Cardiac muscle cell (in vitro differentiated cells and primary cell): ENCODE measurements around the gene TNFSF15. TPM values are rescaled to one million over a fixed set of nuclear protein-coding genes. Genes with fewer than 3 reads are reported as not detected.

Source experiments
- DNase-seq, 2 donors: peaks; one replicate each; pipeline versions ENCODE4 v3.0.0 to v3.0.0-alpha.2; 2010 to 2017; ENCODE audit warnings: low read depth in 1 of 2, low spot score in 1 of 2
- H3K27ac ChIP-seq: fragments of 200-600 bp; sonication (generic); 2 replicates; pipeline ENCODE4 v1.5.1; 2016
- H3K27me3 ChIP-seq: fragments of 200-600 bp; sonication (generic); 2 replicates; pipeline ENCODE4 v1.6.0; 2016; ENCODE audit warnings: control low read depth
- H3K36me3 ChIP-seq: fragments of 200-600 bp; sonication (generic); 2 replicates; pipeline ENCODE4 v1.5.1; 2016; ENCODE audit warnings: control low read depth
- H3K4me1 ChIP-seq: fragments of 200-600 bp; sonication (generic); 2 replicates; pipeline ENCODE4 v1.8.1; 2017; ENCODE audit warnings: low read depth, mild to moderate bottlenecking, mixed run types
- H3K4me3 ChIP-seq: fragments of 200-600 bp; sonication (generic); 2 replicates; pipeline ENCODE4 v1.5.1; 2016; ENCODE audit warnings: mild to moderate bottlenecking
- H3K9me3 ChIP-seq: fragments of 200-600 bp; sonication (generic); 2 replicates; pipeline ENCODE4 v1.5.1; 2017; ENCODE audit warnings: low read depth, mild to moderate bottlenecking, control low read depth
- polyA plus RNA-seq: library from polyadenylated mRNA; unstranded; fragments of >200 nt; fragmentation: Nextera tagmentation; extraction: Ambion mirVana; gene quantifications from 2 replicates; pipeline ENCODE4 v1.2.1, GENCODE V29; 2016
- total RNA-seq: library from RNA; depleted of rRNA; stranded (reverse); fragments of >200 nt; gene quantifications from 2 replicates; pipeline ENCODE4 v1.2.3, GENCODE V29; 2016
- TF ChIP-seq, protein P1 (sequence below): IDR thresholded peaks from 2 replicates; pipeline ENCODE4 v1.5.1; 2012; ENCODE audit warnings: low read depth, mild to moderate bottlenecking, low read length

TNFSF15 gene
- total and polyA plus RNA-seq, 2 experiments from 2014 or later: not detected

DNA sequence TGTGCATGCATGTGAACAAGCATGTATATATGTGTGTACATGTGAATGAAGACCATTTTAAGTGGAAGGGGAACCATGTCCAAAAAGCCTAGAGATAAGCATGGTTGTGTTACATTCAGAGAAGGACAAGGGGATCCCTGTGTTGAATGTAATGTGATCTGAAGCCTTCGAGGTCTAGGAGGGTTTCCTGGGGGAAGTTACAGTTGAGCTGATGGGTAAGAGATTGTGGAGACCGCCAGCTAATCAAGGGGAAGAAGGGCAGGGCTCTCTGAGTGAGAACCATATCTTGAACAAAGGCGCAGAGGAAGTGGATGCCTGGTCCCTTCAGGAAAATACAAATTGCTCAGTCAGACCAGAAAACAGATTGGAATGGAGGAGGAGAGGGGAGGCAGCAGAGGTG, 45.5 kb upstream of the TNFSF15 start:
- no peak for DNase-seq
- H3K27me3 ChIP-seq: peaks cover 17% of the 10 kb centered on the region
- H3K9me3 ChIP-seq: no peaks in the 10 kb centered on the region
- H3K27ac ChIP-seq: no peak overlapping the region
- no peaks in the 10 kb centered on the region for H3K36me3 ChIP-seq
- no peak overlapping the region for H3K4me3 ChIP-seq
- no peaks in the 10 kb centered on the region for H3K4me1 ChIP-seq
- TF ChIP-seq, protein P1, sequence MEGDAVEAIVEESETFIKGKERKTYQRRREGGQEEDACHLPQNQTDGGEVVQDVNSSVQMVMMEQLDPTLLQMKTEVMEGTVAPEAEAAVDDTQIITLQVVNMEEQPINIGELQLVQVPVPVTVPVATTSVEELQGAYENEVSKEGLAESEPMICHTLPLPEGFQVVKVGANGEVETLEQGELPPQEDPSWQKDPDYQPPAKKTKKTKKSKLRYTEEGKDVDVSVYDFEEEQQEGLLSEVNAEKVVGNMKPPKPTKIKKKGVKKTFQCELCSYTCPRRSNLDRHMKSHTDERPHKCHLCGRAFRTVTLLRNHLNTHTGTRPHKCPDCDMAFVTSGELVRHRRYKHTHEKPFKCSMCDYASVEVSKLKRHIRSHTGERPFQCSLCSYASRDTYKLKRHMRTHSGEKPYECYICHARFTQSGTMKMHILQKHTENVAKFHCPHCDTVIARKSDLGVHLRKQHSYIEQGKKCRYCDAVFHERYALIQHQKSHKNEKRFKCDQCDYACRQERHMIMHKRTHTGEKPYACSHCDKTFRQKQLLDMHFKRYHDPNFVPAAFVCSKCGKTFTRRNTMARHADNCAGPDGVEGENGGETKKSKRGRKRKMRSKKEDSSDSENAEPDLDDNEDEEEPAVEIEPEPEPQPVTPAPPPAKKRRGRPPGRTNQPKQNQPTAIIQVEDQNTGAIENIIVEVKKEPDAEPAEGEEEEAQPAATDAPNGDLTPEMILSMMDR: no peak

- no peak overlapping the region for H3K27ac ChIP-seq
These were observed 45.0 kb upstream of the TNFSF15 start for GRCh38 chr9:114850871-114851270.

DNA sequence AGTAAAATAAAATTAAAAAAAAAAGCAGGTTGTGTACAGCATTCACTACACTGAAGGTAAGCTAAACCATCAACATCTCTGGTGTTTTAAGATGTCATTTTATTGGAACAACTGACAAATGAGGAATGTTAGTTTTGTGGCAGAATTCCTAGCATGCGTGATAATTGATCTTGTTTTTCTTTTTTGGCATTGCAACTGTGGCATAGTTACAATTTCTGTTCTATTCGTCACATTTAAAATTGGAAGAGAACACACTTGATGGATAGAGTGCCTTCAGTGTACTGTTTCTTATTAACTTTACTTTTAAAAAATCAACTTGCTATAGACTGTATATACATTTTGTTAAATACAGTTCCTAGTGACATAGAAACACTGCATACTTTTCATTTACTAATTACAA, 43.6 kb upstream of the TNFSF15 start:
- TF ChIP-seq, protein P1: no peak
- Histone ChIP-seq H3K27ac (no peak overlapping the region), H3K36me3 (no peaks in the 10 kb centered on the region), H3K4me1 (no peaks in the 10 kb centered on the region), H3K27me3 (peaks cover 7% of the 10 kb centered on the region), H3K9me3 (no peaks in the 10 kb centered on the region), H3K4me3 (no peak overlapping the region)
- DNase-seq: no peak

More at GRCh38 chr9:114850871-114851270, 45.0 kb upstream of the TNFSF15 start:
- Histone ChIP-seq H3K4me1 (no peaks in the 10 kb centered on the region), H3K4me3 (no peak overlapping the region), H3K27me3 (peaks cover 14% of the 10 kb centered on the region), H3K36me3 (no peaks in the 10 kb centered on the region), H3K9me3 (no peaks in the 10 kb centered on the region)
- no peak for DNase-seq
- TF ChIP-seq, protein P1: no peak

DNA sequence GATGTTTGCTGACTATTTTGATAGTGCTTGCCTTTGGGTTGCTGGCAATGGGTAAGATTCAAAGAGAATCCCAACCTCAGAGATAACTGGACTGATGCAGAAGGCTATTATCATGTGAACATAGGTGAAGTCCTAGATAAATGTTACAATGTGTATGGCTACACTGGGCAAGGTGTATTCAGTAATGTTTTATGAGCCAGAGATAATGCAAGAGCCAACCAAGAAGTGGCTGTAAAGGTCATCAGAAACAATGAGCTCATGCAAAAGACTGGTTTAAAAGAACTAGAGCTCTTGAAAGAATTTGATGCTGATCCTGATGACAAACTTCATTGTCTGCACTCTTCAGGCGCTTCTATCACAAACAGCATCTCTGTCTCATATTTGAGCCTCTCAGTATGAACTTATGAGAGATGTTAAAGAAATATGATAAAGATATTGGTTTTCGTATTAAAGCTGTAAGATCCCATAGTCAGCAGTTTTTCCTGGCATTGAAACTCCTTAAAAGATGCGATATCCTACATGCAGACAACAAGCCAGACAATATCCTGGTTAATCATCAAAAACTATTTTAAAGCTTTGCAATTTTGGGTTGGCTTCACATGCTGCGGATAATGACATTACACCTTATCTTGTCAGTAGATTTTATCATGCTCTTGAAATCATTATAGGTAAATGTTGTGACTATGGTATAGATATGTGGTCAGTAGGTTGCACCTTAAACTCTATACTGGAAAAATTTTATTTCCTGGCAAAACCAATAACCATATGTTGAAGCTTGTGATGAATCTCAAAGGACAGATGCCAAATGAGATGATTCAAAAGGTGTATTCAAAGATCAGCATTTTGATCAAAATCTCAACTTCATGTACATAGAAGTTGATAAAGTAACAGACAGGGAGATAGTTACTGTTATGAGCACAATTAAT, 41.9 kb upstream of the TNFSF15 start:
- DNase-seq: no peak
- no peak overlapping the region for H3K27ac ChIP-seq
- peaks cover 4% of the 10 kb centered on the region for H3K27me3 ChIP-seq
- H3K4me3 ChIP-seq: no peak overlapping the region
- no peaks in the 10 kb centered on the region for H3K36me3 ChIP-seq
- H3K4me1 ChIP-seq: no peaks in the 10 kb centered on the region
- no peaks in the 10 kb centered on the region for H3K9me3 ChIP-seq
- TF ChIP-seq, protein P1: no peak

DNA sequence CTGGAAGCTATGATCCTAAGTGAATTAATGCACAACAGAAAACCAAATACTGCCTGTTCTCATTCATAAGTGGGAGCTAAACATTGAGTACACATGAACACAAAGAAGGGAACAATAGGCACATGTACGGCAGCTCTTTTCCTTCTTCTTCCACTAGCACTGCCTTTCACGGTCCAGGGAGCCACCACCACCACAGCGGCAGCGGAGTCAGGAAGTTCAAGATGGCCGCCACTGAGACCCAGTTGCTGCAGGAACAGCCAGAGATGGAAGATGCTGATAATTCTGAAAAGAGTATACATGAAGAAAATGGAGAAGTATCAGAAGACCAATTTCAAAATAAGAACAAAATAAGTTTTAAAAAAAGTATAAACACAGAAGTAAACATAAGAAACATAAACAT, 39.5 kb upstream of the TNFSF15 start:
- Histone ChIP-seq H3K36me3 (no peaks in the 10 kb centered on the region), H3K27me3 (peaks cover 4% of the 10 kb centered on the region), H3K9me3 (no peaks in the 10 kb centered on the region), H3K4me3 (no peak overlapping the region), H3K4me1 (no peaks in the 10 kb centered on the region), H3K27ac (no peak overlapping the region)
- no peak for DNase-seq
- TF ChIP-seq, protein P1: no peak
